Large intestine (tissue), 3 donors: ENCODE measurements around the gene SSTR4. TPM values are rescaled to one million over a fixed set of nuclear protein-coding genes. Genes with fewer than 3 reads are reported as not detected.

Experiments
- DNase-seq, 2 donors: peaks; one replicate each; pipeline versions ENCODE4 v3.0.0 to v3.0.0-alpha.2; 2013
- H3K27ac ChIP-seq: one replicate; pipeline ENCODE4 v1.5.1; 2013; ENCODE audit warnings: low read length
- H3K27me3 ChIP-seq: 2 replicates; pipeline ENCODE4 v1.6.1; 2013; ENCODE audit warnings: low read length; ENCODE audit not compliant: control insufficient read depth, insufficient read depth
- H3K36me3 ChIP-seq: 2 replicates; pipeline ENCODE4 v1.6.1; 2013; ENCODE audit warnings: low read length; ENCODE audit not compliant: control insufficient read depth, insufficient read depth
- H3K4me1 ChIP-seq: one replicate; pipeline ENCODE4 v1.6.1; 2013; ENCODE audit warnings: low read length; ENCODE audit not compliant: control insufficient read depth, insufficient read depth
- H3K4me3 ChIP-seq: one replicate; pipeline ENCODE4 v1.5.1; 2013; ENCODE audit warnings: low read length
- H3K9me3 ChIP-seq: one replicate; pipeline ENCODE4 v1.6.1; 2013; ENCODE audit warnings: mild to moderate bottlenecking, low read depth, low read length, moderate library complexity; ENCODE audit not compliant: control insufficient read depth
- WGBS: methylation state at CpG from one replicate; pipeline ENCODE4 v1.1.5; 2013; ENCODE audit warnings: low lambda C conversion rate; ENCODE audit not compliant: insufficient coverage; 5-methylcytosine and 5-hydroxymethylcytosine counted together
- polyA plus RNA-seq: library from polyadenylated mRNA; unstranded; fragments of 120-200 nt; gene quantifications from one replicate; pipeline ENCODE4 v1.2.1, GENCODE V29; 2013

SSTR4 gene
- polyA plus RNA-seq, 1 donor = not detected

DNA sequence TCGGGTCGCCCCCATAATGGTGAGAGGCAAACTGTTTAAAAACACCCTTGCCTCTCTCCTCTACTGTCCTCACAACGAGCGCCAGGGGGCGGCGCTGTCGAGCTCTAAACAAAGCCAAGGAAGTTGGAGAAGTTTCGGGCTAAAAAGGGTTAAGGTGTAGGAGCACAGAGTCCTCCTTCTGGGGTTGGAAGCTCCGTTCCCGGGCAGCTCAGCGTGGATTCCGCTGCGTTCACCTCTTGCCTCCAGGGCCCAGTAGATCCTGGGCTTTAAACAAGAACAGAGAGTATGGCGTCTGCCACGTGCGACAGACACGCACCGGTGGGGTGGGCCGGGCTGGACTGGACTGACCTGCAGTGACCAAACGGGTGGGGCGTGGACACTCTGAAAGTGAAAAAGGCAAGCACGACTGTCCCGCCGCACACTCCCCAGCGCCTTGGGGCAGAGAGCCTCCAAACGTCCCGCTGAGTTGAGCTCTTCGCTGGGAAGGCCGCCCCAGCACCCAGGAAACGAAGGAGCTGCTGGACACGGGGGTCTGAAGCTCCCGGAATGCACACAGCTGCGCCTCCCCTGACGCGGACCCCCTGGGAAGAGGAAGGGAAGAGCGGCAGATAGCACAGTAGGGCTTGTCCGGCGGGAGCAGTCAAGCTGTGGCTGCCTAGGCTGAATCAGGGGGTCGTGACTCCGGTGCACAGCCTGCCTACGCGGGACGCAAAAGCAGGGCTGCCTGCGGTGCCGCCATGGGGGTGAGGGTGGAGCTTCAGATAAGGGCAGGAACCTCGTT, 15.9 kb downstream of the SSTR4 start:
- no CpG with 5 or more reads among the region's 46 CpGs for WGBS
- H3K27me3 ChIP-seq = peaks cover 75% of the 10 kb centered on the region
- peaks cover 4% of the 10 kb centered on the region for H3K4me1 ChIP-seq
- H3K27ac ChIP-seq = no peak overlapping the region
- DNase-seq = peak; percentile 57 to 70
- no peaks in the 10 kb centered on the region for H3K9me3 ChIP-seq
- peak overlapping the region; percentile 35 for H3K4me3 ChIP-seq
- H3K36me3 ChIP-seq = no peaks in the 10 kb centered on the region

DNA sequence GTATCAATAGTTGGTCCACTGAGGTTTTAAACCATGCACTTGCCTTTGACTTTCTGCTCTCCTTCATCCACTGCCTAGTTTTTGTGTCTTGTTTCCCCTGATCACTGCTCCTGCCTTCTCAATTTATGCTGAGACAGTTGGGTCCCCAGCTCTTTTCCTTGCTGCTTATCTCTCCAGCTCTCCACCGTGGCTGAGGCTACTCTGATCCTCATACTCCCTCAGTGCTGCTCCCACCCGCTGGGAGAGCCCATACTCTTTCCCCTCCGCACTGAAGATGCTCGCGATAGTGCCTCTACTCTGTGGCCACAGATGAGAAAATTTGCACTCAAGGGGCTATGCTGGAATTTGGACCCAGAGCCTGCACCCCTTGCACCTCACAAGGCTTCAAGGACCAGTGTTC, 17.8 kb downstream of the SSTR4 start:
- no peaks in the 10 kb centered on the region for H3K9me3 ChIP-seq
- H3K4me3 ChIP-seq = no peak overlapping the region
- peaks cover 60% of the 10 kb centered on the region for H3K27me3 ChIP-seq
- no peak overlapping the region for H3K27ac ChIP-seq
- peaks cover 2% of the 10 kb centered on the region for H3K4me1 ChIP-seq
- no peak for DNase-seq
- H3K36me3 ChIP-seq = no peaks in the 10 kb centered on the region
- WGBS = 100% methylated on average over 2 of the region's 5 CpGs

DNA sequence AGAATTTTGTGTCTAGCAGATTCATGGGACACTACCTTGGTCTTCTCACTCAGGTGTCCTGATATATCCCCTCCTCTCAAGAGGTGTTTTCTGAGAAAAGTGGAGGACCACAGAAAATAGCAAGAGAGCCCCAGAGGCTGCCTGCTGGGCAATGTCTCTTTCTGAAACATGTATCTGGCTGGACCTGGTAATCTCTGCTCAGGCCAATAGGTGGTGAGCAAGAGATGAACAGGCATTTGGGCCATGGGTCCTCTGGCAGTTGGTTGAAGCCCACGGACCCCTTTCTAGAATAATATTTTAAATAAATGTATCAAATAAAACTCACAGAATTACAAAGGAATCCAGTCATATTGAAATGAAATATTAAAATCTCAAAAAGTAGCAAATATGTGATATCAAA, 23.1 kb downstream of the SSTR4 start:
- H3K4me3 ChIP-seq = no peak overlapping the region
- no peak for DNase-seq
- no peaks in the 10 kb centered on the region for H3K9me3 ChIP-seq
- no peak overlapping the region for H3K27ac ChIP-seq
- H3K4me1 ChIP-seq = peaks cover 3% of the 10 kb centered on the region
- WGBS = no CpG with 5 or more reads among the region's 1 CpG
- no peaks in the 10 kb centered on the region for H3K36me3 ChIP-seq
- peaks cover 9% of the 10 kb centered on the region for H3K27me3 ChIP-seq

DNA sequence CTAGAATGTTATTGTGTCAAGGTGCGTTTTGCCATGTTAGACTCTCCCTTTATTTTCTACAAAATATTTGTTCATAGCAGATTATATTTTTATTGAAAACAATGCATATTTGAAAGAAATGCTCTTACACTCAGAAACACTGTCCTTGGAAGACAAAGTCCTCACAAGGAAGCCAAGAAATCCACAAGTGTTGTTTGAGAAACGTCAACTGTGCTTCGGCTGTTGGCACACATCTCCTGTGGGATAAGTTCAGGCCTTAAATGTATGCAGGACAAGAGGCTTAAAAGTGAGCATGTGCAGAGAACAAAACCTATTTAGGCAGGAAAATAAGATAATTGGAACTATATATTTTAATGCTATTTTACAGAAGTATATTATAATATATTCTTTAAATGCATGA, 23.9 kb downstream of the SSTR4 start:
- Histone ChIP-seq H3K27me3 (peaks cover 4% of the 10 kb centered on the region), H3K9me3 (no peaks in the 10 kb centered on the region), H3K4me1 (peaks cover 3% of the 10 kb centered on the region), H3K27ac (no peak overlapping the region), H3K36me3 (no peaks in the 10 kb centered on the region), H3K4me3 (no peak overlapping the region)
- DNase-seq = no peak
- 89% methylated on average over 3 of the region's 3 CpGs for WGBS

DNA sequence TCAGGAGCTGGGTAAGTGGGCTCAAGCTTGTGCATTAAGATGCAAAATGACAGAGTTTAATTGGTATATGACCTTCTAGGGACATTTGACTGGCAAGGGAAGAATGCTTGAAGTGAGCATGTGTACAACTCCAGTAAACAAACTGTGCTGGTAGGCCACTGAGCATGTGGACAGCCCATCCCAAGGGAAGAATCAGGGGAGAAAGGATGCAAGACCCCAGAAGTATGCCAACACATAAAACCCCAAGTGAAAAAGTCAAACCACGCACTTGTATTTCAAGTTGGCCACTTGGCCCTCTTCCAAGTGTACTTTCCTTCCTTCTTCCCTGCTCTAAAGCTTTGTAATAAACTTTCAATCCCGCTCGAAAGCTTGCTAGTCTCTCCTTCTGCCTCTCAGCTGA, 24.7 kb downstream of the SSTR4 start:
- Histone ChIP-seq H3K4me3 (no peak overlapping the region), H3K4me1 (peaks cover 3% of the 10 kb centered on the region), H3K36me3 (no peaks in the 10 kb centered on the region), H3K27me3 (no peaks in the 10 kb centered on the region), H3K9me3 (no peaks in the 10 kb centered on the region), H3K27ac (no peak overlapping the region)
- DNase-seq = no peak
- 72% methylated on average over 2 of the region's 3 CpGs for WGBS

DNA sequence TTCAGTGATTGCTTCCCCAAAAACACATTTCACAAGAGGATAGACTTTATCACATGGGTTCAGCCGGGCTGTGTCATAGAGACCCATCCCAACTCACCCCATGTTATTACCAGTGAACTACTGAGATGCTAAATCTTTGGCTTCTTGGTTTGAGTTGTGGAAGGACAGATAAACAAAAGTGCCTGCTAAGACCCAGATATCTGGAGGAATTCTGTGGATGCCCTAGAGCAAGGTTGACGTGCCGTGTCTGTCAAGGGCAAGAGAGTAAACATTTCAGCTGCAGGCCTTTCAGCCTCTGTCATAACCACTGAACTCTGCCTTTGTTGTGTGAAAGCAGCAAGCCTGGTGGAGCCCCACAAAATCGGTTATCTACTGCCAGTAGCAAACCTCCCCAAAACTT, 25.5 kb downstream of the SSTR4 start:
- WGBS = no CpG with 5 or more reads among the region's 4 CpGs
- Histone ChIP-seq H3K4me1 (peaks cover 3% of the 10 kb centered on the region), H3K27ac (no peak overlapping the region), H3K27me3 (no peaks in the 10 kb centered on the region), H3K4me3 (no peak overlapping the region), H3K36me3 (no peaks in the 10 kb centered on the region), H3K9me3 (no peaks in the 10 kb centered on the region)
- DNase-seq = no peak

DNA sequence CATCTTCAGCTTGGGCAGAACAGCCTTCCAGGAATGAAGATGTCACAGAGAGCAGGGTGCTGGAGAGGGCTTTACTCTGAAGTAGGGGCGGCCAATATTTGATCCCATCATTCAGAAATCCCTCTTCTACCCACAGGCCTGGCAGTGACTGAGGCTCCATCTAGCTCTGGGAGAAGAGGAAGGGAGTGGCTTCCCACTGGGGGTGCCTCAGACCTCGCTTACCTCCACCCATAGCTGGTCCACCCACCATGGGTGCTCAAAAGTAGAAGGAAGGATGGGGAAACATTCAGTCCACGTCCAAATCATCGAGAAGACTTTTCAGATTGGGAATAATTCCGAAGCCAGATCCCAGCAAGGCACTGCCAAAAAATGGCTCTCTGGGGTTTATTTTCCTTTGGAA, 26.1 kb downstream of the SSTR4 start:
- no peak overlapping the region for H3K27ac ChIP-seq
- H3K4me3 ChIP-seq = no peak overlapping the region
- H3K36me3 ChIP-seq = no peaks in the 10 kb centered on the region
- peaks cover 3% of the 10 kb centered on the region for H3K4me1 ChIP-seq
- 100% methylated on average over 1 of the region's 5 CpGs for WGBS
- no peaks in the 10 kb centered on the region for H3K27me3 ChIP-seq
- DNase-seq = no peak
- no peaks in the 10 kb centered on the region for H3K9me3 ChIP-seq

DNA sequence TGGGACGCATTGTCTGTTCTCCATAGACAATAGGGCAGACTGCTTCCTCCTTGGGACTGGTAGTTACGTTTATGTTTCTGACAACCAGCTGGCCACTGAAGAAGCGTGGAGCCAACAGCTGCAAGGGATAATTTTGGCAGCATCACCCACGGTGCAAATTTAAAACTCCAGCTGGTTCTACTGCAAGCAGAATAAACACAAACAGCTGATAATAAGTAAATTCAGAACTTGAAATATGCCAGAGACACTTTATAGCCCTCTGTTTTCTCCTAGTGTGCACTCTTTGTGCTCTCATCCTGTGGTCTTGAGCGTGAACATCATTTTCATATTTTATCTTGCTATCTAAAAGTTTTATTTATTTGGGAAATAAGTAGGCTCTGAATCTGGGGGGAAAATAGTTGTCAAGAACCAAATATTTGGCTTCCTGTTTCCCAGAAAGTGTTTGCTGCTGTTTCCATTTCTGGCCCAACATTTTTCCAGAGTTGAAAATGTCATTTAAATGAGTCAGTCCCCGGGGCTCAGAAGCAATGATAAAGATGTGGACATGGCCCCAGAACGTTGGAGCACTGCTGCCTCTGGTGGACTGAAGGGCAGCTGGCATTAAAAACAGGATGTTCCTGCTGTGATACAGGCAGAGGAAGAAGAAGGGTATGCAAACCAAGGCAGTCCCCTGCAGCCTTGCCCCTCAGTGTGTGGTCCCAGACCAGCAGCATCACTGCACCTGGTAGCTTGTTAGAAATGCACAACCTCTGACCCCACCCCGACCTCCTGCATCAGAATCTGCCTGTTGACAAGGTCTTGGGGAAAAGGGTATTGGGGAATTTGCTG, 26.8 kb downstream of the SSTR4 start:
- Histone ChIP-seq H3K27me3 (no peaks in the 10 kb centered on the region), H3K4me1 (peaks cover 3% of the 10 kb centered on the region), H3K36me3 (no peaks in the 10 kb centered on the region), H3K9me3 (no peaks in the 10 kb centered on the region), H3K27ac (no peak overlapping the region), H3K4me3 (no peak overlapping the region)
- peak in 1 of 2 donors; percentile 38 for DNase-seq
- 100% methylated on average over 1 of the region's 8 CpGs for WGBS

DNA sequence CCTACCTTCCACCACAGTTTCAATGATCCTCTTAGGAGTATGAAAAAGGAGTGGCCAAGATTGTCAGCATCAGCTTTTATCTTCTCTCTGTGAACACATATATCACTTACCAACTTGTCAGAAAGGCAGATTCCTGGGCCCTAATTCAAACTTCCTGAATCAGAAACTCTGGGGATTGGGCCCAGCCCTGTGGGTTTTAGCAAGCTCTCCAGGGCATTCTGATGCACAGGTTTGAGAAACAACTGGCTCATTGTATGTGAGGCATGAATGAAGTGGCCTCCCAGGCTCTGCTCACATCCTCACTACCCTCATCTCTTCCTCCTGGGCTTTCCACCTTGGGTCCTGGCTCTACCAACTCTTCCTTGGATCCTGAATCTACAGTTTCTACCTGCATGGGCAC, 27.5 kb downstream of the SSTR4 start:
- H3K4me1 ChIP-seq = peaks cover 3% of the 10 kb centered on the region
- no peak overlapping the region for H3K4me3 ChIP-seq
- no peaks in the 10 kb centered on the region for H3K27me3 ChIP-seq
- no peak overlapping the region for H3K27ac ChIP-seq
- H3K9me3 ChIP-seq = no peaks in the 10 kb centered on the region
- DNase-seq = no peak
- H3K36me3 ChIP-seq = no peaks in the 10 kb centered on the region

DNA sequence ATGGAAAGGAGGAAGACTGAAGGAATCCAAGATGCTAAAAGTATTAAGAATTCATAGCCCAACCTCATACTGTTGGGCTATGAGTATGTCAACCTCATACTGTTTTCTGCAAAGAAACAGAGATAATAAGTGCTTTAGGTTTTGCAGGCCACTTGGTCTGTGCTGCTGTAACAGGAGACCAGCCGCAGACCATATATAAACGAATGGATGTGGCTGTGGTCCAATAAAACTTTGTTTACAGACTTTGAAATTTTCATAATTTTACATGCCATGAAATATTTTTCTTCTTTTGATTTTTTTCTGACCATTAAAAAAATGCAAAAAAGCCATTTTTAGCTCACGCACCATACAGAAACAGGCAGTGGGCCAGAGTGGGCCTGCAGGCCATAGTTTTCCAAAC, 28.1 kb downstream of the SSTR4 start:
- H3K27ac ChIP-seq = no peak overlapping the region
- no peak overlapping the region for H3K4me3 ChIP-seq
- H3K9me3 ChIP-seq = no peaks in the 10 kb centered on the region
- 67% methylated on average over 1 of the region's 3 CpGs for WGBS
- no peaks in the 10 kb centered on the region for H3K27me3 ChIP-seq
- H3K4me1 ChIP-seq = peaks cover 3% of the 10 kb centered on the region
- no peak for DNase-seq
- H3K36me3 ChIP-seq = no peaks in the 10 kb centered on the region
